8988T (cell line): ENCODE measurements around the gene POLE2.
"Not testable (repeated sequence)": the region's sequence is repeated elsewhere in the genome, so short reads cannot be mapped to it uniquely, and the experiment has no call there.

ENCODE experiments used
- DNase-seq: peaks from one replicate; pipeline ENCODE4 v3.0.0; 2011

The POLE2 gene

GRCh38 chr14:49657500-49657899 lies 30.5 kb downstream of the POLE2 start:
- DNase-seq: not testable (repeated sequence)

GRCh38 chr14:49654511-49654910 lies 33.5 kb downstream of the POLE2 start:
- no peak for DNase-seq

- DNase-seq: no peak
These were observed 34.5 kb downstream of the POLE2 start for GRCh38 chr14:49653508-49653907.

GRCh38 chr14:49642163-49642562 lies 45.9 kb downstream of the POLE2 start:
- DNase-seq: no peak

- DNase-seq: no peak
These were observed 46.3 kb downstream of the POLE2 start for GRCh38 chr14:49641697-49642129.

GRCh38 chr14:49640540-49641417 lies 47.2 kb downstream of the POLE2 start:
- no peak for DNase-seq

GRCh38 chr14:49637534-49638078 lies 50.4 kb downstream of the POLE2 start:
- DNase-seq: no peak

- DNase-seq: no peak
These were observed 51.1 kb downstream of the POLE2 start for GRCh38 chr14:49636866-49637265.

GRCh38 chr14:49634547-49635334 lies 53.3 kb downstream of the POLE2 start, which contains the start of gene DNAAF2:
Gene DNAAF2, minus strand, starts transcription at chr14:49635244. Its CDS starts 95 bp downstream, at chr14:49635149.
- no peak for DNase-seq

- DNase-seq: peak; percentile 82
These were observed 54.1 kb downstream of the POLE2 start for GRCh38 chr14:49633640-49634546.

- DNase-seq: no peak
These were observed 63.8 kb downstream of the POLE2 start for GRCh38 chr14:49623941-49624839.

- no peak for DNase-seq
These were observed 64.6 kb downstream of the POLE2 start for GRCh38 chr14:49623387-49623786.

GRCh38 chr14:49622022-49622607 lies 65.9 kb downstream of the POLE2 start:
- no peak for DNase-seq

- no peak for DNase-seq
These were observed 66.7 kb downstream of the POLE2 start for GRCh38 chr14:49621114-49621881.

- DNase-seq: peak; percentile 88
These were observed 67.6 kb downstream of the POLE2 start, which contains the start of the genes MGAT2 and RPL36AL for GRCh38 chr14:49620182-49621113. Gene MGAT2, plus strand, starts transcription at chr14:49620799. Its CDS starts 470 bp downstream, at chr14:49621269. Gene RPL36AL, minus strand, starts transcription at chr14:49620626. Its CDS starts 1,522 bp downstream, at chr14:49619104.

- DNase-seq: no peak
These were observed 68.3 kb downstream of the POLE2 start for GRCh38 chr14:49619730-49620129.

- not testable (repeated sequence) for DNase-seq
These were observed 68.7 kb downstream of the POLE2 start for GRCh38 chr14:49619273-49619672.

- DNase-seq: no peak
These were observed 70.0 kb downstream of the POLE2 start for GRCh38 chr14:49617852-49618519.
